SK-N-MC (cell line): ENCODE measurements around the gene PTPRM.

Experiments
- EZH2 ChIP-seq: fragments of 200-600 bp; sonication (generic); IDR thresholded peaks from one replicate; pipeline ENCODE4 v1.6.1; 2017; ENCODE audit warnings: antibody characterized with exemption
- POLR2AphosphoS5 ChIP-seq: IDR thresholded peaks from 2 replicates; pipeline ENCODE4 v1.6.1; 2012; ENCODE audit warnings: mild to moderate bottlenecking, low read depth, low read length, borderline replicate concordance

DNA sequence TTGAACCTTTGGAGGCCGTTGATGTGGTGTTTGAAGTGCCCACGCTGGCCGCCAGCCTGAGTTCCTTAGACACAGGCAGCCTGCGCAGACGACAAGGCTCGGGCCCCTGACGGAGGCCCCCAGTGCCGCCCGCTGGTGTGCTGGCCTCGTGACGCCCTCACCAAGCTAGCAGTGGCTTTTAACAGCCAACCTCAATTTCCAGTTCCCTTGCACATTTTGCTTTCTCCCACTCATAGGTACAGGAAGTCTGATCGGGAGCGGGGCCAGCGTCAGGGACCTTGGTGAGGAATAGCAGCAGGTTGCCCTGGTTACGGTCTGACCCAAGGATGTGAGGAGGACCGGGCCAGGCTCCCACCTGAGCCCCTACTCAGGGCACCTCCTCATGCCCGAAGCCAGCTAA lies 834.5 kb downstream of the PTPRM start:
- TF ChIP-seq EZH2 = no peak
- TF ChIP-seq POLR2AphosphoS5 = no peak
